Measurements from ENCODE around the gene PPFIA4.

The PPFIA4 gene

DNA sequence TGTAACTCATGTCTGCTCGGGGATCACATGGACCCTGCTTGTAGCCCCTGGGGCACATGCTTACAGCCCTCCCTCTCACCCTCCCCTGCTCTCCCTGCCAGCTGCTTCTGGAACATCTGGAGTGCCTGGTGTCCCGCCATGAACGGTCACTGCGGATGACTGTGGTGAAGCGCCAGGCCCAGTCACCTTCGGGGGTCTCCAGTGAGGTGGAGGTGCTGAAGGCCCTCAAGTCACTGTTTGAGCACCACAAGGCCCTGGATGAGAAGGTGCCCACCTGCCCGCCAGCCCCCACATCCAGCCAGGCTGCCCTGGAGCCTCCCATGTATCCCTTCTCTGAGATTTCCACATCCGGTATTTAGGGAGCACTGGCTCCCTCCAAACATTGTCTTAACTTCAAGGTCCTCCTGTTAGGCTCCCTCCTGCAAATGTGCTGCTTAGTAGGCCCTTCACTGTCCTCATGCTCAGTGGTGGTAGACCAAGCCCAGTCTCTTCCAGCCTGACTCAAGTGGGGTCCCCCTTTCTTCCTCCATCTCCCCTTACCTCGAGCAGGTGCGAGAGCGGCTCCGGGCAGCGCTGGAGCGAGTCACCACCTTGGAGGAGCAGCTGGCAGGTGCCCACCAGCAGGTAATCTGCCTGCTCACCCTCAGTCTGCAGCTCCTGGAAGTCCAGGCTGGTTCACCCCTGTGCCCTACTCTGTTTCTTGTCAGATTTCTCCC lies 17.7 kb downstream of the PPFIA4 start:
- TF ChIP-seq, protein P1, sequence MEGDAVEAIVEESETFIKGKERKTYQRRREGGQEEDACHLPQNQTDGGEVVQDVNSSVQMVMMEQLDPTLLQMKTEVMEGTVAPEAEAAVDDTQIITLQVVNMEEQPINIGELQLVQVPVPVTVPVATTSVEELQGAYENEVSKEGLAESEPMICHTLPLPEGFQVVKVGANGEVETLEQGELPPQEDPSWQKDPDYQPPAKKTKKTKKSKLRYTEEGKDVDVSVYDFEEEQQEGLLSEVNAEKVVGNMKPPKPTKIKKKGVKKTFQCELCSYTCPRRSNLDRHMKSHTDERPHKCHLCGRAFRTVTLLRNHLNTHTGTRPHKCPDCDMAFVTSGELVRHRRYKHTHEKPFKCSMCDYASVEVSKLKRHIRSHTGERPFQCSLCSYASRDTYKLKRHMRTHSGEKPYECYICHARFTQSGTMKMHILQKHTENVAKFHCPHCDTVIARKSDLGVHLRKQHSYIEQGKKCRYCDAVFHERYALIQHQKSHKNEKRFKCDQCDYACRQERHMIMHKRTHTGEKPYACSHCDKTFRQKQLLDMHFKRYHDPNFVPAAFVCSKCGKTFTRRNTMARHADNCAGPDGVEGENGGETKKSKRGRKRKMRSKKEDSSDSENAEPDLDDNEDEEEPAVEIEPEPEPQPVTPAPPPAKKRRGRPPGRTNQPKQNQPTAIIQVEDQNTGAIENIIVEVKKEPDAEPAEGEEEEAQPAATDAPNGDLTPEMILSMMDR (IDR thresholded peaks at IDR 0.05; ENCODE audit: low read depth, low read length), result no peak
- no peak for DNase-seq (ENCODE audit: extremely low read depth, low read depth)

DNA sequence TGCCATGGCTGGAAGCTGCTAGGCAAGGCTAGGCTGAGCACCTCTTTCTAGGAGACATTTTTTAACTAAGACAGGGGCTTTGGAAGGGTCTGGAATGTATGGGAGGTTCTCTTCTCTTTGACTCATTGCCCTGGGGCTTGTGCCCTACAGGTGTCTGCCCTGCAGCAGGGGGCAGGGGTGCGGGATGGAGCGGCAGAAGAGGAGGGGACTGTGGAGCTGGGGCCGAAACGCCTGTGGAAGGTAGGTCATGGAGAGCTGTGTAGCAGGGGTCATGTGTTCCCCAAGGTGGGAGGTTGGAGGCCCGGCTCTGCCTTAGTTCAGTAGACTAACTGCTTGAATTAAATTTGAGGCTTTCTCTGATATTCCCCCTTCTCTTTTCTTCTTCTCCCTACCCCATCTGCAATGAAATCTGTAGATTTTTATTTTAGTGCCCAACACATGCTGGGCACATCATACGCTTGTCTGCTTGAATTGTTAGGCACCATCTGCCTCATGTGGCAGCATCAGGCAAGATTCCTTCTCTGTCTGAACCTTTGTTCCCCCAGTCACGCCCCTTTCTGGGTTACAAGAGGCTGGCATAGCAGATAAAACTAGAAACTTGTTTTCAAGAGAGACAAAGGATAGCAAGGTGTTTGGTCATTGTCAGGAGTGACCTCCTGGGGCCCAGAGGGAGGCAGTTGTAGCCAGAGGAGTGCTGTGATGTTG lies 18.4 kb downstream of the PPFIA4 start:
- TF ChIP-seq, protein P1 (IDR thresholded peaks at IDR 0.05; ENCODE audit: low read depth, low read length), result no peak
- DNase-seq (ENCODE audit: extremely low read depth, low read depth), result no peak

- TF ChIP-seq, protein P1 (IDR thresholded peaks at IDR 0.05; ENCODE audit: low read depth, low read length), result no peak
- DNase-seq (ENCODE audit: extremely low read depth, low read depth), result no peak
Observed at GRCh38 chr1:203045336-203045735, 19.0 kb downstream of the PPFIA4 start.

DNA sequence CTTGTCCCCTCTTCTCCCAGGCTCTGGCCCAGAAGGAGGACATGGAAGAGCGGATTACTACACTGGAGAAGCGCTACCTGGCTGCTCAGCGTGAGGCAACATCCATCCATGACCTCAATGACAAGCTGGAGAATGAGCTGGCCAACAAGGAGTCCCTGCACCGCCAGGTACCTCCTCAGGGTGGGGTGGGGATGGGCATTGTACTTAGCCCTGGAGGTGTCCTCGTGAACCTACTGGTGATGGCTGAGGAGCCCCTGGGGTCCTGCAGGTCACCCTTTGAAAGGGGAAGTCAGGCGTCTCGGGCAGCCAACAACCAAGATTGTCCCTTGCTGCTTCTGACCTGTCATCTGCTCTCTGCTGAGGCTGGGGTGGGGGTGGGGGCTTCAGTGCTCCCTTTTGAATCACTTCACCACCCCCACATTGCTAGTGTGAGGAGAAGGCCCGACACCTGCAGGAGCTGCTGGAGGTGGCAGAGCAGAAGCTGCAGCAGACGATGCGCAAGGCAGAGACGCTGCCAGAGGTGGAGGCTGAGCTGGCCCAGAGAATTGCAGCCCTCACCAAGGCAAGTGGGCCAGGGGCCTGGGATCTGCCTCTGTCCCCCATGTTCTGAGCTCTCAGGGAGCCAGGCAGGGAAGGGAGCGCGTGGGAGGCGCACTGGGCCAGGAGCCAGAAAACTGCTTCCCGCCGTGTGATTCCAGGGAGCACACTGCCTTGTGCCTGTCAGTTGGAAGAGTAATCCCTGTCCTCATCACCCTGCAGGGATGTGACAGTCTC lies 19.7 kb downstream of the PPFIA4 start:
- no peak for DNase-seq (ENCODE audit: extremely low read depth, low read depth)
- TF ChIP-seq, protein P1 (IDR thresholded peaks at IDR 0.05; ENCODE audit: low read depth, low read length), result no peak

- TF ChIP-seq, protein P1 (IDR thresholded peaks at IDR 0.05; ENCODE audit: low read depth, low read length), result no peak
- DNase-seq (ENCODE audit: extremely low read depth, low read depth), result peak; percentile 29
Observed at GRCh38 chr1:203046984-203047630, 20.8 kb downstream of the PPFIA4 start.

DNA sequence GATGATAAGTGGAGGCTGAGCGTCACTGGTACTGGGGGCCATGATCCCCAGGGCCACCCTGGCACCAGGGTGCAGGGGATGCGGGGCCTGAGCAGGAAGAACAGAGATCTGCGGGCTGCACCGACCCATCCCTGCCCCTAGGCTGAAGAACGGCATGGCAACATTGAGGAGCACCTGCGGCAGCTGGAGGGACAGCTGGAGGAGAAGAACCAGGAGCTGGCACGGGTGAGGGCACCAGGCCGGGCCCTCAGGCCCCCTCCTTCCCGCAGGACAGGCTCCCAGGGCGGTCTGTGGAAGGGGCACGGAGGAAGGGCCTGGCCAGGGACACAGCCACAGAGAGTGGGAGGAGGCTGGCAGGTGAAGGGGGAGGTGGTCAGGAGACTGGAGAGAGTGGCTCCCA lies 21.8 kb downstream of the PPFIA4 start:
- no peak for DNase-seq (ENCODE audit: extremely low read depth, low read depth)
- TF ChIP-seq, protein P1 (IDR thresholded peaks at IDR 0.05; ENCODE audit: low read depth, low read length), result no peak

All from AG09319 (cell line).